ENCODE data around the gene USP54. TPM values are rescaled to one million over a fixed set of nuclear protein-coding genes. Genes with fewer than 3 reads are reported as not detected.

Gene USP54
- total and polyA plus RNA-seq, 9 of the 15 experiments (the other 6 are each of a cell fraction or from before 2014, with no cell fraction given), result 3.8 to 40.1 (median 16.9) TPM

DNA sequence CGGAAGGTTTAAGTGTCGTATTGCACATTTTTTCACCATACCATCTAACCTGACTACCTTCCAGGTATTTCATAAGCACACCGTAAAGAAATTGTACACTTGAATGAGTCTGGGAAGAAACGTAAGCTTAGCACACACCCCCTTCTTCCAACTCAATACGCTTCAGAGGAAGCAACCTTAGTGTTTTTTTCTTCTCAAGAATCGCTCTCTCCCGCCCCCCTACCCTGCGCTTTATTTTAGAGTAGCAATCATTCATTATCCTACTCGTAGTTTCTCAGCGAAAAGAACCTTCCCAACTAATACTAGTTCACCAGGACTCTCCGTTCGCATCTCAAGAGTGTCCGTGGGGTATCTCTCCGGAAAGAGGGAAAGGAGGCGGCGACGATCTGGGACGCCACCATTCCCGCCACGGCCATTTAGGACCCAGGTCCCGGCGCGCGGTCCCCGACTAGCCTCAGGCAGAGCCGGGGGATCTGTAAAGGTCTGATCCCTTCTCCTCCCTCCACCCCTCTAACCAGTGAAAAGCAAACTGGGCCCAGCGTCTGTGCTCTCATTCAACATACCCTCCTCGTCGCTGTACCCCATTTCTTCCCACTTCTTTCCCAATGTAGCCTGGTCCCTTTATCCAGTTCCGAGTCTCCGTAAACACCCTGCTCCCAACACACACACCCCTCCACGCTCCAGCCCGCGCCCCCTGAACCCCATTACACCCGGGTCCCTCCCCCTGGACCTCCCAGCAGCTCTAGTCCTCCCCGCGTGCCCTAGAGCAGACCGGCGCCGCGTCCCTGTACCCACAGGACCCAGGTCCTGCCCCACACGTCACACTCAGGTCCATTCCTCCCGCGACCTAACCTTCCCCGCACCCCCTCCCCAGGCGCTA, 34.1 kb upstream of the USP54 start (continued):
- TF ChIP-seq CTCFL (IDR thresholded peaks at IDR 0.05; ENCODE audit: borderline replicate concordance, insufficient read depth, low read depth, low read length, poor library complexity, severe bottlenecking) (no peak), ZNF184 (CRISPR knock-in tag; IDR thresholded peaks at IDR 0.05) (no peak), HMGN3 (IDR thresholded peaks at IDR 0.05; ENCODE audit: borderline replicate concordance, extremely low read depth, insufficient read length, low read depth, low read length) (no peak), ZKSCAN3 (CRISPR knock-in tag; IDR thresholded peaks at IDR 0.05) (no peak), HEY1 (CRISPR knock-in tag; IDR thresholded peaks at IDR 0.05; ENCODE audit: borderline replicate concordance) (no peak), MCM2 (IDR thresholded peaks at IDR 0.05; ENCODE audit: low read depth) (no peak), STAG1 (CRISPR knock-in tag; IDR thresholded peaks at IDR 0.05; ENCODE audit: borderline replicate concordance) (no peak), ZNF668 (CRISPR knock-in tag; IDR thresholded peaks at IDR 0.05) (no peak), NEUROD1 (IDR thresholded peaks at IDR 0.05; ENCODE audit: borderline replicate concordance, low read depth, low read length, partially characterized antibody) (no peak), RBM17 (IDR thresholded peaks at IDR 0.05; ENCODE audit: borderline replicate concordance, low read depth, low read length) (no peak), FUS (optimal IDR thresholded peaks at IDR 0.05; ENCODE audit: low read depth, low read length) (no peak), ZNF695 (CRISPR knock-in tag; IDR thresholded peaks at IDR 0.05) (no peak), HIVEP1 (CRISPR knock-in tag; IDR thresholded peaks at IDR 0.05) (no peak), ZBTB5 (IDR thresholded peaks at IDR 0.05) (peak; percentile 52; the same call in 1 of the 2 replicates)
- TF ChIP-seq, protein P1, sequence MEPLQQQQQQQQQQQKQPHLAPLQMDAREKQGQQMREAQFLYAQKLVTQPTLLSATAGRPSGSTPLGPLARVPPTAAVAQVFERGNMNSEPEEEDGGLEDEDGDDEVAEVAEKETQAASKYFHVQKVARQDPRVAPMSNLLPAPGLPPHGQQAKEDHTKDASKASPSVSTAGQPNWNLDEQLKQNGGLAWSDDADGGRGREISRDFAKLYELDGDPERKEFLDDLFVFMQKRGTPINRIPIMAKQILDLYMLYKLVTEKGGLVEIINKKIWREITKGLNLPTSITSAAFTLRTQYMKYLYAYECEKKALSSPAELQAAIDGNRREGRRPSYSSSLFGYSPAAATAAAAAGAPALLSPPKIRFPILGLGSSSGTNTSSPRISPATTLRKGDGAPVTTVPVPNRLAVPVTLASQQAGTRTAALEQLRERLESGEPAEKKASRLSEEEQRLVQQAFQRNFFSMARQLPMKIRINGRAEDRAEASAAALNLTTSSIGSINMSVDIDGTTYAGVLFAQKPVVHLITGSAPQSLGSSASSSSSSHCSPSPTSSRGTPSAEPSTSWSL (CRISPR knock-in tag; IDR thresholded peaks at IDR 0.05; ENCODE audit: borderline replicate concordance), result no peak
- TF ChIP-seq, protein P2, sequence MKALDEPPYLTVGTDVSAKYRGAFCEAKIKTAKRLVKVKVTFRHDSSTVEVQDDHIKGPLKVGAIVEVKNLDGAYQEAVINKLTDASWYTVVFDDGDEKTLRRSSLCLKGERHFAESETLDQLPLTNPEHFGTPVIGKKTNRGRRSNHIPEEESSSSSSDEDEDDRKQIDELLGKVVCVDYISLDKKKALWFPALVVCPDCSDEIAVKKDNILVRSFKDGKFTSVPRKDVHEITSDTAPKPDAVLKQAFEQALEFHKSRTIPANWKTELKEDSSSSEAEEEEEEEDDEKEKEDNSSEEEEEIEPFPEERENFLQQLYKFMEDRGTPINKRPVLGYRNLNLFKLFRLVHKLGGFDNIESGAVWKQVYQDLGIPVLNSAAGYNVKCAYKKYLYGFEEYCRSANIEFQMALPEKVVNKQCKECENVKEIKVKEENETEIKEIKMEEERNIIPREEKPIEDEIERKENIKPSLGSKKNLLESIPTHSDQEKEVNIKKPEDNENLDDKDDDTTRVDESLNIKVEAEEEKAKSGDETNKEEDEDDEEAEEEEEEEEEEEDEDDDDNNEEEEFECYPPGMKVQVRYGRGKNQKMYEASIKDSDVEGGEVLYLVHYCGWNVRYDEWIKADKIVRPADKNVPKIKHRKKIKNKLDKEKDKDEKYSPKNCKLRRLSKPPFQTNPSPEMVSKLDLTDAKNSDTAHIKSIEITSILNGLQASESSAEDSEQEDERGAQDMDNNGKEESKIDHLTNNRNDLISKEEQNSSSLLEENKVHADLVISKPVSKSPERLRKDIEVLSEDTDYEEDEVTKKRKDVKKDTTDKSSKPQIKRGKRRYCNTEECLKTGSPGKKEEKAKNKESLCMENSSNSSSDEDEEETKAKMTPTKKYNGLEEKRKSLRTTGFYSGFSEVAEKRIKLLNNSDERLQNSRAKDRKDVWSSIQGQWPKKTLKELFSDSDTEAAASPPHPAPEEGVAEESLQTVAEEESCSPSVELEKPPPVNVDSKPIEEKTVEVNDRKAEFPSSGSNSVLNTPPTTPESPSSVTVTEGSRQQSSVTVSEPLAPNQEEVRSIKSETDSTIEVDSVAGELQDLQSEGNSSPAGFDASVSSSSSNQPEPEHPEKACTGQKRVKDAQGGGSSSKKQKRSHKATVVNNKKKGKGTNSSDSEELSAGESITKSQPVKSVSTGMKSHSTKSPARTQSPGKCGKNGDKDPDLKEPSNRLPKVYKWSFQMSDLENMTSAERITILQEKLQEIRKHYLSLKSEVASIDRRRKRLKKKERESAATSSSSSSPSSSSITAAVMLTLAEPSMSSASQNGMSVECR (CRISPR knock-in tag; IDR thresholded peaks at IDR 0.05), result no peak; the same call in 1 of the 2 replicates

Data from K562 (cell line).